ENCODE results near the gene ENG. TPM values are rescaled to one million over a fixed set of nuclear protein-coding genes. Genes with fewer than 3 reads are reported as not detected.

ENG gene
- total RNA-seq, 1 experiment from 2014 or later = 0.76 TPM

DNA sequence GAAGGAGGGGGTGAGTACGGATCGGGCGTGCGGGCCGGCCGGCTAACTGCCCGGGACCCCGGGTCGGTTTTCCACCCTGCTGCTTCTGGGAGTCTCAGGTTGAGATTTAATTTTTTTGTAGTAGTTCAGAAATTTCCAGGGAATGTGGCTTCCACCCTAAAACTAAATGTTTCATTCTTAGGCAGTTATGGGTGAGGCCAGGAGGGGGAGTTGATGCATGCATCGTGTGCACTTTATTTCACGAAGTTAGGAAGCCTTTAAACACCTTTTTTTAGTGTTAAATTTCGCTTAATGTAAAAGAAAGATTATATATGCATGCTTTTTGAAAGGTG, 67.7 kb downstream of the ENG start:
- Histone ChIP-seq H3K9ac (ENCODE audit: low read length) (peak overlapping the region; percentile 89), H2AFZ (ENCODE audit: low read depth, low read length, poor library complexity, severe bottlenecking) (no peak overlapping the region), H3K4me1 (ENCODE audit: control insufficient read depth in 1 of 2, insufficient read depth in 2 of 2, low read length in 2 of 2) (peaks cover 11 to 14% of the 10 kb centered on the region in 2 experiments; a peak in 3 of 4 replicates), H3K4me2 (ENCODE audit: low read length) (peak overlapping the region; percentile 87), H4K20me1 (ENCODE audit: insufficient read depth) (peaks cover 31% of the 10 kb centered on the region; the same call in 1 of the 2 replicates), H3K27ac (ENCODE audit: low read depth, low read length) (peak overlapping the region; percentile 98), H3K9me2 (ENCODE audit: insufficient read depth) (no peaks in the 10 kb centered on the region), H3K36me3 (ENCODE audit: control insufficient read depth in 1 of 2, insufficient read depth in 2 of 2, low read length in 2 of 2) (peaks cover 35 to 47% of the 10 kb centered on the region in 2 experiments), H3K27me3 (ENCODE audit: insufficient read depth, low read length) (no peaks in the 10 kb centered on the region), H3K9me3 (ENCODE audit: control insufficient read depth in 1 of 2, insufficient read depth in 1 of 2, low read depth in 1 of 2, low read length in 2 of 2) (no peaks in the 10 kb centered on the region), H3K4me3 (replicated peaks in 1 of 2; ENCODE audit: low read depth in 1 of 2, low read length in 2 of 2) (peak overlapping the region; percentile 76 to 90), H3K79me2 (ENCODE audit: insufficient read depth, low read length) (peaks cover 50% of the 10 kb centered on the region)
- ATAC-seq = no peak
- ChIA-PET RAD21 (ENCODE audit: low non-redundant PET in 1 of 2, low total read pairs in 2 of 2, uncharacterized antibody in 2 of 2, unreplicated experiment in 2 of 2) (no interaction called here), POLR2A (no interaction called here), CTCF (no interaction called here)
- DNase-seq (ENCODE audit: low read depth, low spot score) = no peak
- TF ChIP-seq ZNF274 (IDR thresholded peaks at IDR 0.05; ENCODE audit: low read depth, low read length) = no peak
- no peak for TF ChIP-seq SP1 (IDR thresholded peaks at IDR 0.05; ENCODE audit: low read depth)
- TF ChIP-seq CEBPB (IDR thresholded peaks at IDR 0.05; ENCODE audit: low read depth) = no peak
- TF ChIP-seq POLR2AphosphoS5 (IDR thresholded peaks at IDR 0.05; ENCODE audit: low read depth, low read length) = no peak
- TF ChIP-seq, protein P1, sequence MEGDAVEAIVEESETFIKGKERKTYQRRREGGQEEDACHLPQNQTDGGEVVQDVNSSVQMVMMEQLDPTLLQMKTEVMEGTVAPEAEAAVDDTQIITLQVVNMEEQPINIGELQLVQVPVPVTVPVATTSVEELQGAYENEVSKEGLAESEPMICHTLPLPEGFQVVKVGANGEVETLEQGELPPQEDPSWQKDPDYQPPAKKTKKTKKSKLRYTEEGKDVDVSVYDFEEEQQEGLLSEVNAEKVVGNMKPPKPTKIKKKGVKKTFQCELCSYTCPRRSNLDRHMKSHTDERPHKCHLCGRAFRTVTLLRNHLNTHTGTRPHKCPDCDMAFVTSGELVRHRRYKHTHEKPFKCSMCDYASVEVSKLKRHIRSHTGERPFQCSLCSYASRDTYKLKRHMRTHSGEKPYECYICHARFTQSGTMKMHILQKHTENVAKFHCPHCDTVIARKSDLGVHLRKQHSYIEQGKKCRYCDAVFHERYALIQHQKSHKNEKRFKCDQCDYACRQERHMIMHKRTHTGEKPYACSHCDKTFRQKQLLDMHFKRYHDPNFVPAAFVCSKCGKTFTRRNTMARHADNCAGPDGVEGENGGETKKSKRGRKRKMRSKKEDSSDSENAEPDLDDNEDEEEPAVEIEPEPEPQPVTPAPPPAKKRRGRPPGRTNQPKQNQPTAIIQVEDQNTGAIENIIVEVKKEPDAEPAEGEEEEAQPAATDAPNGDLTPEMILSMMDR (IDR thresholded peaks at IDR 0.05 in 2 of 3, conservative IDR thresholded peaks at IDR 0.05 in 1 of 3; ENCODE audit: borderline replicate concordance in 1 of 3, insufficient read depth in 1 of 3, low read depth in 2 of 3, low read length in 2 of 3) = peak in 2 of 3 experiments; percentile 41 to 57; a peak in 3 of 6 replicates
- no peak for TF ChIP-seq TCF7L2 (IDR thresholded peaks at IDR 0.05; ENCODE audit: borderline replicate concordance, extremely low read depth, insufficient read depth, insufficient read length)
- TF ChIP-seq, protein P2, sequence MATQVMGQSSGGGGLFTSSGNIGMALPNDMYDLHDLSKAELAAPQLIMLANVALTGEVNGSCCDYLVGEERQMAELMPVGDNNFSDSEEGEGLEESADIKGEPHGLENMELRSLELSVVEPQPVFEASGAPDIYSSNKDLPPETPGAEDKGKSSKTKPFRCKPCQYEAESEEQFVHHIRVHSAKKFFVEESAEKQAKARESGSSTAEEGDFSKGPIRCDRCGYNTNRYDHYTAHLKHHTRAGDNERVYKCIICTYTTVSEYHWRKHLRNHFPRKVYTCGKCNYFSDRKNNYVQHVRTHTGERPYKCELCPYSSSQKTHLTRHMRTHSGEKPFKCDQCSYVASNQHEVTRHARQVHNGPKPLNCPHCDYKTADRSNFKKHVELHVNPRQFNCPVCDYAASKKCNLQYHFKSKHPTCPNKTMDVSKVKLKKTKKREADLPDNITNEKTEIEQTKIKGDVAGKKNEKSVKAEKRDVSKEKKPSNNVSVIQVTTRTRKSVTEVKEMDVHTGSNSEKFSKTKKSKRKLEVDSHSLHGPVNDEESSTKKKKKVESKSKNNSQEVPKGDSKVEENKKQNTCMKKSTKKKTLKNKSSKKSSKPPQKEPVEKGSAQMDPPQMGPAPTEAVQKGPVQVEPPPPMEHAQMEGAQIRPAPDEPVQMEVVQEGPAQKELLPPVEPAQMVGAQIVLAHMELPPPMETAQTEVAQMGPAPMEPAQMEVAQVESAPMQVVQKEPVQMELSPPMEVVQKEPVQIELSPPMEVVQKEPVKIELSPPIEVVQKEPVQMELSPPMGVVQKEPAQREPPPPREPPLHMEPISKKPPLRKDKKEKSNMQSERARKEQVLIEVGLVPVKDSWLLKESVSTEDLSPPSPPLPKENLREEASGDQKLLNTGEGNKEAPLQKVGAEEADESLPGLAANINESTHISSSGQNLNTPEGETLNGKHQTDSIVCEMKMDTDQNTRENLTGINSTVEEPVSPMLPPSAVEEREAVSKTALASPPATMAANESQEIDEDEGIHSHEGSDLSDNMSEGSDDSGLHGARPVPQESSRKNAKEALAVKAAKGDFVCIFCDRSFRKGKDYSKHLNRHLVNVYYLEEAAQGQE (IDR thresholded peaks at IDR 0.05; ENCODE audit: low read depth) = no peak
- BruUV-seq (replicated peaks) = no TSS peak
- intact Hi-C loops (cut with micrococcal nuclease) = loop anchor here (5.0 kb wide), 1 partner anchor 131 kb away; the partner anchor contains the start of gene ST6GALNAC4
